ENCODE results near the gene SLX4IP.

The SLX4IP gene

GRCh38 chr20:10520528-10520927 lies 85.4 kb downstream of the SLX4IP start:
- no peak for DNase-seq

- no peak for DNase-seq
These were observed 86.1 kb downstream of the SLX4IP start for GRCh38 chr20:10521068-10521831.

- no peak for DNase-seq
These were observed 86.7 kb downstream of the SLX4IP start for GRCh38 chr20:10521836-10522235.

GRCh38 chr20:10522328-10522727 lies 87.2 kb downstream of the SLX4IP start:
- DNase-seq: no peak

- peak in 6 of 56 donors; percentile 10 to 59 (median 36) for DNase-seq
These were observed 88.3 kb downstream of the SLX4IP start for GRCh38 chr20:10523443-10523842.

- DNase-seq: peak in 24 of 56 donors; percentile 7 to 66 (median 22)
These were observed 89.0 kb downstream of the SLX4IP start for GRCh38 chr20:10524034-10524476.

- DNase-seq: no peak
These were observed 89.5 kb downstream of the SLX4IP start for GRCh38 chr20:10524643-10525042.

GRCh38 chr20:10527781-10528180 lies 92.7 kb downstream of the SLX4IP start:
- DNase-seq: no peak

- no peak for DNase-seq
These were observed 95.8 kb downstream of the SLX4IP start for GRCh38 chr20:10530883-10531282.

- no peak for DNase-seq
These were observed 96.7 kb downstream of the SLX4IP start for GRCh38 chr20:10531848-10532247.

GRCh38 chr20:10532361-10532760 lies 97.3 kb downstream of the SLX4IP start:
- DNase-seq: no peak

- DNase-seq: no peak
These were observed 101.4 kb downstream of the SLX4IP start for GRCh38 chr20:10536531-10536930.

- no peak for DNase-seq
These were observed 102.9 kb downstream of the SLX4IP start for GRCh38 chr20:10537850-10538480.

- DNase-seq: no peak
These were observed 103.7 kb downstream of the SLX4IP start for GRCh38 chr20:10538768-10539167.

- DNase-seq: no peak
These were observed 104.9 kb downstream of the SLX4IP start for GRCh38 chr20:10539818-10540553.

- DNase-seq: no peak
These were observed 105.8 kb downstream of the SLX4IP start for GRCh38 chr20:10540636-10541493.

GRCh38 chr20:10541668-10542411 lies 106.7 kb downstream of the SLX4IP start:
- DNase-seq: no peak

GRCh38 chr20:10542442-10542841 lies 107.3 kb downstream of the SLX4IP start:
- no peak for DNase-seq

- DNase-seq: no peak
These were observed 108.4 kb downstream of the SLX4IP start for GRCh38 chr20:10543480-10543879.
